NCI-H146 treated with DMSO at 0.1 percent for 48 hours (cell line): ENCODE data around the gene ZMYND11.
"Not testable (repeated sequence)": the region's sequence is repeated elsewhere in the genome, so short reads cannot be mapped to it uniquely, and the experiment has no call there.

ENCODE experiments used
- DNase-seq: peaks from one replicate; lab custom pipeline; 2025; ENCODE audit not compliant: unreplicated experiment; lab: John Stamatoyannopoulos, UW

ZMYND11 gene

DNA sequence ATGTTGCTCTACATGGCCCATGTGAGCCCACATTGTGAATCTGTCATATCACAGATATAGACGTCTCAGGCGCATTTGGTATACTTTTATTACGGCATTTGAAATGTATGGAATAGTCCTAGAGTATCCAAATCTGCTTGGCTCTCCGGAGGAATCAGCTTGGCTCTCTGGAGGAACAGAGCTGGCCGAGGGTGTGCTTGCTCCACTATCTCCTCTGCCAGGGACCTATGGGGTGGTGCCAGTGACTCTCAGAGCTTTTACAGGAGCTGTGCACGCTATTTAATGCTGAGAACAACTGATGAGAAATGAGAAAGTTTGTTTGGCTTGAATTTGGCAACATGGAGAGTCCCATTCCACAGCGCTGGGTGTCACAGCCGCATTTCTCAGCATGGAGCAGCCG is 144.0 kb downstream of the ZMYND11 start:
- DNase-seq = no peak

DNA sequence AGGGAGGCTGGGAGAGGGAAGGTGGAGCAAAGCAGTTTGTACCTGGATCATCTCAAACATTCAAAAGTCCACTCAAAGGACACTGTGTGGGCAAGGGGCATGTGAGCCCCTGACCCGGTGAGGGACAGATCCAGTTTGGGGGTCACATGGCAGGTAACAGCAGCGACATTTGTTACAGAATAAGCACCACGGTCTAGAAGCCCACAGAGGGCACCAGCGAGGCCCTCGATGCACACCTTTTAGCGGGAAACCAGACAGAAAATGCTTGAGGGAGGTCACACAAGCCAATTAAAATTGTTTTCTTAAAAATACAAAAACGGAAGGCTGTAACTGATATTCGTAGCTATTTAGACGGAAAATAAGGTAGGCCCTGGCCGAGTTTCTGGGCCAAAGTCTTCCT is 144.4 kb downstream of the ZMYND11 start:
- no peak for DNase-seq

DNA sequence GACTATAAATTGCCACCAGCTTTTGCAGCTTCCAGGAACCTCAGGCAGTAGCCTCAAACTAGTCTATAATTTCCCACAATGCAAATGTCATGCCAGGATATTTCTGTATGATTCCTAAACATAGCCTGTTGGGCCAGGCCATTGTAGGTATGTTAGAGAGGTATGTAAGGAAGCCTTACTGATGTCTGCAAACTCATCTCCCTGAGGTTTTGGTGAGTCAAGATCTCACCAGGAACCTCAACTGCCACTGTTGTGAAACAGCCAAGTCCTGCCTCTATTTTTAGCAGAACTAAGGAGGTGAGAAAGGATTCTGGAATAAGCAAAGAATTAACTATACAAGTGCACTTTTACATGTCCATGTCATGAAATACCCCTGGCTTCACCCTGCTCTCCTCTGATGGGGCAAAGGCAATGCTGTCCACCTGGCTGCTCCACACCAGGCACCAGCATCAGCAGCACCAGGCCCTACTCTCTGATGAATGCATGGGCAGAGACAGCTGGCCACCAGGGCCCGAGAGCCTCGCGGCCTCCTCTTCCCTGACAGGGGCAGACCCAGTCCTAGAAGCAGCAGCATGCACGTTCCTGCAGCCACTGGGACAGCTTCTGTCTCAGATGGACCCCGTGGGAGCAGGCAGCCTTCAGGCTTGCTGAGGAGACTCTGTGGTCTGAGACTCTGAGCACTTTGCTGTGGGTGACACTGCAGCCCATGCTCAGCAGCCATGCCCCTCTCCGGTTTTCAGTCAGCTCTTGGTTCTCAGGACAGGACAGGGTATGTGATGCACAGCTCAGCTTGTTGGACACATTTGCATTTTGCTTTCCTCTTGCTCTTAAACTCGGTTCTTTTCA is 147.3 kb downstream of the ZMYND11 start:
- DNase-seq = no peak

DNA sequence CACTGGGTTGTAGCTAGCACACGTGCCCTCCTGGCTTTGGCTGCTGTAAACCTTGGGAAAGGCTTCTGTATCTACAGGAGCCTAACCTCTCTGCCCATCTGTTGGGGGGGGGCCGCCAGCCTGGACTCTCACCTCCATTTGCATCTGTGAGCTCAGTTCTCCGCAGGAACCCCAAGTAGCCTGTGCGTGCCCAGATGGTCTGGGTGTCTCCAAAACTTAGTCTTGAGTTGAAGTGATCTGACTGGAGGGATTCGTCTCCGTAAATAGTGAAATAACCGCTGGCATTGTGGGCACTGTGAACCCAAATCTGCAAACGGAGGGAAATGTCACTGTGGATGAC is 147.9 kb downstream of the ZMYND11 start:
- DNase-seq = no peak

DNA sequence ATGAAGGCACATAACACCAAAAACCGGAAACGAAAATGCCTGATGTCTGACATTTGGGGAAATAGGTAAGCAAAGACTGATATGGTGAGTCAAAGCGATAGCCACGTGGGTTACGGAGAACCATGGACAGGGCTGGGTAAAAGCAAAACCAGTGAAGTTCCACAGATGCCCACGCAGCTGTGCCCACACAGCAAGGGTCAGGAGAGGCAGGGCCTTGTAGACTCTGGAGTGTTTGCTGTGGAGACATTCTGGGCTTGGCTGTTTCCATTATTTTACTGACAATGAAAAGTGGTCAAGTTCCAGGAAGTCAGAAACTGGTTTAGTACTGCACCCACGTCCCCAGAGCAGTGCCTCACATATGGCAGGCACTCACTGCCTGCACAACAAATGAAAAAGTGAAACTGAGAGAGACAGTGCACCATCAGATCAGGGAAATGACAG is 148.7 kb downstream of the ZMYND11 start:
- DNase-seq = no peak

DNA sequence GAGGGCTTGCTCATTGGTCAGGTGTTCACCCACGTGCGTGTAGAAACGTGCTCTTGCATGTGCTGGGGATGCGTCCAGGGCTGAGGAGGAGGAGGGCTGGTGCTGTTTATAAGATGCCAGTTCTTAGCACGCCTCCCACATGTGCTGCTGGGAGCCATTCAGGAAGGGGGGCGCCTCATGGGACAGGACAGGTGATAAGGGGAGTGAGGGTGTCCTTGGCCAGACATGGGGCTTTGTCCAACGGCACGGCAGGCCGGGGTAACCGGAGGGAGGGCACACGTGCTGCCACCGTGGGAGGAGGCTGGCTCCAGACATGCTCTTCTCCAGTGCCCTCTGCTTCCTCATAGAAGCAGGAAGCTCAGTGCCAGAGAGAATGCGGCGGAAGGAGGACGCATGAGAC is 150.0 kb downstream of the ZMYND11 start:
- no peak for DNase-seq

DNA sequence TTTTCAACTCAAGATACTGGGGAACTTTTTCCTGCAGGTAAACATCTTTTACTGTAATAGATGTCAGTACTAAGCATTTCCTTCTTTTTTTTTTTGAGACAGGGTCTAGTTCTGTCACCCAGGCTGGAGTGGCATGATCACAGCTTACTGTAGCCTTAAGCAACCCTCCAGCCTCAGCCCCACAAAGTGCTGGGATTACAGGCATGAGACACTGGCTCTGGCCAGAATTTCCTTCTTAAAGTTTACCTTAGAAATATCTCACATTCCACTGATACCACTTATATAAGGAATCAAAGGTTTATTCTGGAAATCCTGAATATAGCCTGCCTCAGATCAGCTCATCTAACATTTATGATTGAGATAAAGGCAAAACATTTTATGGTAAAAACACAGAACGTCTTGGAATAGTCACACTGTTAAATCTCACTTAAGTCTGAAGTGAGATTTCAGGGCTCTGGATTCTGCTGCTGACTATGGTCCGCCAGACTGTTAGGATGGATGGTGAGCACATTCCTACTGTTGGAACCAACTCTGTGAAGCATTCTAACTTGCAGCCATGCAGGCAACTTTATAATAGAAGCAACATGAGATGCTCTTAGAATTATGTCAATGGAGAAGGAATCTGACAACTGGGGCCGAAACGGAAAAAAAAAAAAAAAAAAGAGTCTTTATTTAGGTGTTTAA is 151.9 kb downstream of the ZMYND11 start:
- no peak for DNase-seq

DNA sequence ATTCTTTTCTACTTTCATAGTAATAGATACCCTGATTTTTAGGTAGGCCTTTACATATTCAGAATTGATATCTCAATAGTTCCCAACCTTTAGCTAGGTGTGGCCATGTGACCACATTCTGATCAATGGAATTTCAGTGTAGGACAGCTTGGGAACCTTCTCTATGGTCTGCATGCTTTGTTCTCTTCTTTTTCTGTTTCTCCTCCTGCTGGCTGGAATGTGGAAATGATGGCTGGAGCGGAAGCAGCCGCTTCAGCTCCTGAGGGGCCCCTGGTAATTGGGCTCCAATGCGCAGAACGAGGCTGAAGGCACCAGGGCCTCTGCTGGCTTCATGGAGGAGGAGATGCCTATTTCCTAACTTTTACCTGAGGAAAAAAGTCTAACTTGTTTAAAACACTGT is 152.6 kb downstream of the ZMYND11 start:
- no peak for DNase-seq

DNA sequence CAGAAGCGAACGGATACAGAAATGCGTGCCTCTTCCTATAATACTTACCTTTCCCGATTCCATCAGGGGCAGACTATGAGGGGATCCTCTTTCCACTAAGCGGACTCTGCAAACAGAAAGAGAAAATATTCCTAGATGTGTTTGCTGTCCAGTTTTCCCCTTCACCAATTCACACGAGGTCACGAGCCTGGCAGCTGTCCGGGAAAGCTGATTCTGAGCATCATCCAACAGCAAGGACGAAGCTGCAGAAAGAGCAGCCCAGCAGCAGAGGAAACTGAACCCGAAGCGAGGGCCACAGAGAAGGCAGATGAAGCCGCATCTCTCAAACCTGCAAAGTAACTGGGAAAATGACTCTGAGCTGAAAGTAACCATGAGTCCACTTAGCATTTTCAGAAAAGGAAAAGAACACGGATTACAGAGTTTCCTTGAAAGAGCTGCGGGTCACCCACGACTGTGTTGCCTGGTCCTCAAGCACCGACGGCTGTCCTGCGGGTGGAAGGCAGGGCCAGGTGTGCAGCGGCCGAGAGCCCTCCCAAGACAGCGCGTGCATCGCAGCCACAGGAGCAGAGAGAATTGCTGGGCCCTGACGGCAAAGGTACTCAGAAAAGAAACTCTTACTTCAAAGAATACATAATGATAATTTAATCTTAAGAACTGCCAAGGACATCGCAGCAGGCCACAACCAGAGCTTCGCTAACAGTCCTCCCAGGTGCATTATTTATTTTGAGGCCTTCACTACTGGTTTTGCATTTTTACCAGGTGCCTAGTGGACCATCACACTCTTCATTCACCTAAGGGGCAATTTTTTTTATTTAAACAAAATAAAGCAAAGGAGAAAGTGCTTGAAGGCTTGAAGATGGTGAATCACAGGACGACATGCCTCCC is 153.3 kb downstream of the ZMYND11 start:
- no peak for DNase-seq

DNA sequence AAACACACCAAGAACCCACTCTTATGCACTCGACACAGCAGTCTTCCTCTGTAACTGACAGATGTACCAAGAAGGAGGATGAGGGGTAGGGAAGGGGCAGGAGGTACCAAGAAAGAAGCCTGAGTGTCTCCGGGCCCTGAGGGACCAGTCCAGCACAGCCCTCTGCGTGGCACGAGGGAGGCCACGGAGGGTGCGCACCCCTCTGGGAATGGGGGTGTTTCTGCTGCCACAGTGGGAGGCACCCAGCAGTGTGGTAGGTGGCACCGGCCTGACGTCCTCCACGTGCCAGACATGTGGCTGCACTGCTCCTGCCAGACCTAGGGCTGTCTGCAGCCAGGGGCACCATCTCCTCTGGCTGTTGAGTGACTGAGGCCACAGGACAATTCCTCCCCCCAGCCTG is 154.3 kb downstream of the ZMYND11 start:
- no peak for DNase-seq

DNA sequence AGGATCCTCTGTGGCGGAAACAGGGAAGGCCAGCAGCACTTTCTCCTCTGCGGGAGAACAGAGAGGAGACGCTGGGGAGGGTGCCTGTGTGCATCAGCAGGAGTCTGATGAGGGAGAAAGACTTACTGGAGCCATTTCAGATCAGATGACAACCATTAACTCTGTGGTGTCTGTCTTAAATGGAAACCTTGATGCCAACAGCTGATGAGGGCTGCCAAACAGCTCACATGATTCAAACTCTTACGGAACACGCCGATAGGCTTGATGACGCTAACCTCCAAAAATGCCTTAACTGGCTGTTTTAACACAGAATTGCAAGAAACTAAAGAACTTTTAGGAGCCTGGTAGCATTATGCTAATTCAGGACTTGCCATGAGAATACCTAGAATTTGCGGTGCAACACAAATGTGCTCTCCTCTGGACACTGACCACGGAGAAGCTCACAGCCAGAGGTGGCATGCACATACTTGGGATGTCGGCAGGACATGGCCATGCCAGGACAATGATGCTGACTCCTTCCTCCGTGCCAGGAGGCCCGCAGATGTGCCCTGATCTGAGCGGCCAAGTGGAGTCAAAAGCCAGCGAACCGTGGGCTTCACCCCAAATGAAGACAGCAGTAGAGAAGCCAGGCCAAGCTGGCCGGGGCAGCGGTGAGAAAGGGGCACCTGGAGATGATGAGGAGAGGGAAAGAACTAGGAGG is 154.9 kb downstream of the ZMYND11 start:
- no peak for DNase-seq

DNA sequence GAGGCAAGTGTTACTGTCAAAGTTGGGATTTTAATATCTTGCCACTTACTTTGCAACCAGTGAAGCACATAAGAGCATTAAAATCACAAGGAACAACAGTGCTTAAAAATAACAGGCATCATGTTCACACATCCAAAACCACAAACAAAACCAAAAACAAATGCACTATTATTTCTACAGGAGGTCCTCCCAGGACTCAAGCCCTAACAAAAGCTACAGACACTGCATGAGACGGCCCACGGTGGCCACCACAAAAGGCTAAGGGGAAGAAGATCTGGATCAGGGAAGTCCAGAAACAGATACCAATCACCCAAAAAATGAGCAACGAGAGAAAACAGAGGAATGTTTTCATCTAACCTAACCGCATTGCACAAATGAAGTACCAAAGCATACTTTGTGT is 158.4 kb downstream of the ZMYND11 start:
- no peak for DNase-seq

DNA sequence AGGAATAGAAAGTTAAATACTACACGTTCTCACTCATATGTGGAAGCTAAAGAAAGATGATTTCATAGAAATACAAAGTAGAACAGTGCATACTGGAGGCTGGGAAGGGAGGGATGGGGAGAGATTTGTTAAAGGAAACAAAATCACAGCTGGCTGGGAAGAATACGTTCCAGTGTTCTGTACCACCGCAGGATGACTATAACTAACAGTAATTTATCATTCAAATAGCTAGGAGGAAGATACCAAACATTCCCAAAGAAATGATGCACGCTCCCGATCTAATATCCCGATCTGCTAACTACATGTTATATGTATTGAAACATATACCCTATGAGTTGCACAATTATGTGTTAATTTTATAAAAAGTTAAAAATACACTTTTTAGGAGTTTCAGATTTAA is 162.3 kb downstream of the ZMYND11 start:
- no peak for DNase-seq

DNA sequence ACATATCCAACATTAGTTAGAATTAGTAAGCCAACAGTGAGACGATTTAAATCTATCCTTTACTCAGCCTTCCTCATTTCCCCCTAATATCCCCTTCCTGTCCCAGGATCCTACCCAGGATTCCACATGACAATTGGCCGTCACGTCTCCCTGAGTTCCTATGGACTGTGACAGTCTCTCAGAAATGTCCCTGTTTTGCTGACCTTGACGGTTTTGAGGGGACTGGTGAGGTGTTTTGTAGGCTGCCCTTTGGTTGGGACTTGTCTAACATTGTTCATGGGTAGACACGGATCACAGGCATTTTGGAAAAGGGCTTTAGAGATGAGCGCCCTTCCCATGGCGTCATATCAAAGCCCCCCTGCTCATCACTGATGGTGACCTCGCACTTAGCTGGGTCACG is 162.8 kb downstream of the ZMYND11 start:
- no peak for DNase-seq

DNA sequence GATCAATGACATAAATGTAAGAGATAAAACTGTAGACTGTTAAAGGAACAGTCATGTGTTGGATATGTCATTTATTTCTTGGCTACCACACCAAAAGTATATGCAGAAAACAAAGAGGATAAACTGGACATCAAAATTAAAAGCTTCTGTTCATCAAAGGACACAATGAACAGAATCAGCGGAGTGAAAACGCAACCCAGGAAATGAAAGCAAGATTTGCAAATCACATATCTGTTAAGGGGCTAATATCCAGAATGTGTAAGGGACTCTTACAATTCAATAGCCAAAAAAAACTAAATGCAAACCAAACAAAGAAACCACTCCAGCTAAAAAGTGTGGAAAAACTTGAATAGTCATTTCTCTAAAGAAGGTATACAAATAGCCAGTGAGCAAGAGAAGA is 164.3 kb downstream of the ZMYND11 start:
- no peak for DNase-seq

DNA sequence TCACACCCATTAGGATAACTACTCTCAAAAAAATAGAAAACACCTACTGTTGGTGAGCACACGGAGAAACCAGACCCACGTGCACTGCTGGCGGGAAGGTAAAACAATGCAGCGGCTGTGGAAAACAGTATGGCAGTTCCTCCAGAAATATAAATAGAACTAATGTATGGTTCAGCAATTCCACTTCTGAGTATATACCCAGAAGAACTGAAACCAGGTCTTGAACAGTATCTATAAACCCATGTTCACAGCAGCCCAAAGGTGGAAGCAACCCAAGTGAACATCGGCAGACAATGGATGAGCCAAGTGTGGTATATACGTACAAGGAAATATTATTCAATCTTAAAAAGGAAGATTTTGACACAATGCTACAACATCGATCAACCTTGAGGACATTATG is 164.7 kb downstream of the ZMYND11 start:
- DNase-seq = no peak

DNA sequence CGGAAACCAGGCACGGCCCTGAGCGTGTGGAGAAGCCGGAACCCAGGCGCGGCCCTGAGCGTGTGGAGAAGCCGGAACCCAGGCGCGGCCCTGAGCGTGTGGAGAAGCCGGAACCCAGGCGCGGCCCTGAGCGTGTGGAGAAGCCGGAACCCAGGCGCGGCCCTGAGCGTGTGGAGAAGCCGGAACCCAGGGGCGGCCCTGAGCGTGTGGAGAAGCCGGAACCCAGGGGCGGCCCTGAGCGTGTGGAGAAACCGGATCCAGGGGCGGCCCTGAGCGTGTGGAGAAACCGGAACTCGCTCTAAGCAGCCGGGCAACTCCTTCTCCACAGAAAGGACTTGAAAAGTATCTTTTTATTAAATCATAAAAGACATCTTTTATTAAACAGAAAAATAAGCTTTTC is 165.3 kb downstream of the ZMYND11 start:
- DNase-seq = not testable (repeated sequence)

DNA sequence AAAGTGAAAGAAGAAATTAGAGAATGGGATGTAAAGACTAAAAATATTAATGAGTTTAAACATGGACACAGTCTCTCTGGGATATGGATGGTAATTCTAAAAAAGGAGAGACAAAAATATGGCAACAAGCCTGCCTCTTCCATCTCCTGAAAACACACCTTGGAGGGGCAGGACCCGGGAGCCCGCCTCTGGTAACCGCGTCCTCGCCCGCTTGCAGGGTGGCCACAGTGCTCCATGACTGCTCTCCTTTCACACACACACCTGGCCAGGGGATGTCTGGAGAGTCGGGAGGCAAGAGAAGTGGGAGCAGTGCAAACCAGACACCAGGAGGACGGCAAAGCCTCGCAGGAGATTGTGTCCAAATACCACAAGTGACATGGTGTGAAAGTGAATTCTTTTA is 166.3 kb downstream of the ZMYND11 start:
- no peak for DNase-seq
